ENCODE results near the gene SARDH. TPM values are rescaled to one million over a fixed set of nuclear protein-coding genes. Genes with fewer than 3 reads are reported as not detected.

SARDH gene
- total and polyA plus RNA-seq, 2 donors (not counting 1 experiment from before 2014, with no cell fraction given) = 0.03 to 0.07 TPM

DNA sequence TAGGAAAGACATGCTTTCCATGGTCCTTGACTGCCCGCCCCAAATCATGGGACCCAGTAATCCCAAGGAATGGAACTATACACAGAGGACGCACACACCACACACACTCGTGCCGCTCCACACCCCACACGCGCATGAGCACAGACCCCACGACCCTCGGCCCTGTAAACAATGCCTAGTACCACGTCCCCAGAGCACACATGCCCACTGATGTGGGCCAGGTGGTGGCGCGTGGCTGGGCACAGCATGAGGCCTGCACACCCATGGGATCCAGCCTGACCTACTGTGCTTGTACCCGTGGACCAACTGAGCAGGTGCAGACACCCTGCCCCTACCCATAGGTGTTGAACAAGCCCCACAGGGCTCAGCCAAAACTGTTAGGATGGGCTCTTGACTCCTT lies 101.2 kb downstream of the SARDH start:
- Mint-ChIP-seq H3K9me3 (ENCODE audit: insufficient read depth) (no peaks in the 10 kb centered on the region), H3K4me1 (no peaks in the 10 kb centered on the region), H3K4me3 (no peak overlapping the region), H3K27me3 (peaks cover 18% of the 10 kb centered on the region), H3K27ac (no peak overlapping the region)
- POLR2A ChIA-PET = no interaction called here
- ATAC-seq (ENCODE audit: low read depth) = no peak
- no peak overlapping the region for H2AFZ ChIP-seq (ENCODE audit: insufficient read depth, low read depth, low read length, poor library complexity, severe bottlenecking)
- H3K79me2 ChIP-seq (ENCODE audit: control insufficient read depth, insufficient read depth, low read length) = no peaks in the 10 kb centered on the region
- intact Hi-C loops (cut with micrococcal nuclease) = no loop called here
- H4K20me1 ChIP-seq (ENCODE audit: control insufficient read depth, insufficient read depth, low read length, poor library complexity, severe bottlenecking) = no peaks in the 10 kb centered on the region
- no peaks in the 10 kb centered on the region for H3K9me3 ChIP-seq (ENCODE audit: control extremely low read depth in 1 of 3, control insufficient read depth in 2 of 3, insufficient read depth in 1 of 3, low read length in 2 of 3)
- WGBS (ENCODE audit: insufficient coverage) = 84% methylated on average over 12 of the region's 12 CpGs
- H3K36me3 ChIP-seq (replicated peaks in 1 of 2; ENCODE audit: control extremely low read depth in 1 of 2, control insufficient read depth in 1 of 2, extremely low read depth in 1 of 2, insufficient read depth in 2 of 2, low read length in 1 of 2) = no peaks in the 10 kb centered on the region
- peaks cover 0 to 8% (median 0%) of the 10 kb centered on the region in 4 experiments for H3K27me3 ChIP-seq (replicated peaks in 1 of 4; ENCODE audit: control extremely low read depth in 1 of 4, control insufficient read depth in 3 of 4, insufficient read depth in 4 of 4, low read length in 3 of 4)
- H3K9ac ChIP-seq (ENCODE audit: low read length) = no peak overlapping the region
- CTCF ChIA-PET = no interaction called here
- DNase-seq = no peak
- TF ChIP-seq EZH2 (IDR thresholded peaks at IDR 0.05; ENCODE audit: borderline replicate concordance, insufficient read depth, low read depth, low read length, poor library complexity, severe bottlenecking) = no peak
- TF ChIP-seq, protein P1, sequence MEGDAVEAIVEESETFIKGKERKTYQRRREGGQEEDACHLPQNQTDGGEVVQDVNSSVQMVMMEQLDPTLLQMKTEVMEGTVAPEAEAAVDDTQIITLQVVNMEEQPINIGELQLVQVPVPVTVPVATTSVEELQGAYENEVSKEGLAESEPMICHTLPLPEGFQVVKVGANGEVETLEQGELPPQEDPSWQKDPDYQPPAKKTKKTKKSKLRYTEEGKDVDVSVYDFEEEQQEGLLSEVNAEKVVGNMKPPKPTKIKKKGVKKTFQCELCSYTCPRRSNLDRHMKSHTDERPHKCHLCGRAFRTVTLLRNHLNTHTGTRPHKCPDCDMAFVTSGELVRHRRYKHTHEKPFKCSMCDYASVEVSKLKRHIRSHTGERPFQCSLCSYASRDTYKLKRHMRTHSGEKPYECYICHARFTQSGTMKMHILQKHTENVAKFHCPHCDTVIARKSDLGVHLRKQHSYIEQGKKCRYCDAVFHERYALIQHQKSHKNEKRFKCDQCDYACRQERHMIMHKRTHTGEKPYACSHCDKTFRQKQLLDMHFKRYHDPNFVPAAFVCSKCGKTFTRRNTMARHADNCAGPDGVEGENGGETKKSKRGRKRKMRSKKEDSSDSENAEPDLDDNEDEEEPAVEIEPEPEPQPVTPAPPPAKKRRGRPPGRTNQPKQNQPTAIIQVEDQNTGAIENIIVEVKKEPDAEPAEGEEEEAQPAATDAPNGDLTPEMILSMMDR (IDR thresholded peaks at IDR 0.05) = no peak
- H3K27ac ChIP-seq (ENCODE audit: low read length in 2 of 2) = no peak overlapping the region
- H3K4me1 ChIP-seq (ENCODE audit: control insufficient read depth in 2 of 2, insufficient read depth in 2 of 2, low read length in 2 of 2) = no peaks in the 10 kb centered on the region
- H3K4me2 ChIP-seq (replicated peaks; ENCODE audit: low read depth, low read length, poor library complexity, severe bottlenecking) = no peak overlapping the region
- H3K4me3 ChIP-seq (ENCODE audit: control extremely low read depth in 1 of 5, extremely low read depth in 1 of 5, insufficient read depth in 1 of 5, low read depth in 2 of 5, low read length in 4 of 5) = no peak overlapping the region

DNA sequence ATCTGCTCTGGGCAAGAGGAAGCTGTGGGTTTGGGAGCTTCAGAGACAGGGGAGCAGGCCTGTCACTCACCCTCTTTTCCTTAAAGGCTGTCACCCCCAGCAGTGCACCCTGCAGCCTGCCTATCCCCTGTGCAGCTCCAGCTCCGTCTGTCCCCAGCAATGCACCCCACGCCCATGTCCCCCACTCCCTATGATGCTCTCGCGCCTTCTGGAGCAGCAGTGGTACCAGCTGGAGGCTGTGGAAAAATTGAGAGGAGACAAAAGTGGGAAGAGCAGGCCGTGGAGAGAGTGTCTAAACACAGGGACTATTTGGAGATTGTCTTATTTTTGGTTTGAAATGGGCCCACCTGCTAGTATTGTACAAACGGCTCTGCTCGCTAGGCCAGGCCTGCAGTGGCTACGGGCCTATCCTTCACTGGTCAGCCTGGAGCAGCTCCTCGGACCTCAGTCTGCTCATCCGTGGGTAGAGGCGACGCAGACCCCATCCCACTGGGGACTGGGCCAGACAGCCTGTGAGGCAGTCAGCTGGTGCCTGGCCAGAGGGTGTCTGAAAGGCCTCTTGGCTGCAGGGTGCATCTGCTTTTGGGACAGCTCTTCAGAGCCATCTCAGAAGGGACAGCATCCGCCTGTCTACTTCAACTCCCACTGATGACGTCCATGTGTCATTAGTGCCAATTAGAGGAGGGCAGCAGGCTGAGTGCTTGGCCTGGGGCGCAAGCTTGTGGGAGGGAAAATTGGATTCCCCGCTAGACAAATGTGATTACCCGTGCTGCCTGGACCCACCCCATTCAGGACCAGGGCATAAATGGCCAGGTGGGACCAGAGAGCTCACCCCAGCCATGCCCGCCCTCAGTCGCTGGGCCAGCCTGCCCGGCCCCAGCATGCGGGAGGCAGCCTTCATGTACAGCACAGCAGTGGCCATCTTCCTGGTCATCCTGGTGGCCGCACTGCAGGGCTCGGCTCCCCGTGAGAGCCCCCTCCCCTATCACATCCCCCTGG lies 102.3 kb downstream of the SARDH start, which contains the start of gene DBH:
Gene DBH, plus strand, starts transcription at position 831 of the 999 bp plus-strand sequence. Its CDS starts 9 bp downstream, at position 840.
- Histone ChIP-seq H2AFZ (ENCODE audit: insufficient read depth, low read depth, low read length, poor library complexity, severe bottlenecking) (no peak within 1 kb of the TSS), H3K36me3 (replicated peaks in 1 of 2; ENCODE audit: control extremely low read depth in 1 of 2, control insufficient read depth in 1 of 2, extremely low read depth in 1 of 2, insufficient read depth in 2 of 2, low read length in 1 of 2) (no peaks in the 10 kb centered on the region), H4K20me1 (ENCODE audit: control insufficient read depth, insufficient read depth, low read length, poor library complexity, severe bottlenecking) (no peaks in the 10 kb centered on the region), H3K4me2 (replicated peaks; ENCODE audit: low read depth, low read length, poor library complexity, severe bottlenecking) (no peak within 1 kb of the TSS), H3K9me3 (ENCODE audit: control extremely low read depth in 1 of 3, control insufficient read depth in 2 of 3, insufficient read depth in 1 of 3, low read length in 2 of 3) (no peaks in the 10 kb centered on the region), H3K9ac (ENCODE audit: low read length) (no peak within 1 kb of the TSS), H3K27me3 (replicated peaks in 1 of 4; ENCODE audit: control extremely low read depth in 1 of 4, control insufficient read depth in 3 of 4, insufficient read depth in 4 of 4, low read length in 3 of 4) (peaks cover 0 to 8% (median 0%) of the 10 kb centered on the region in 4 experiments), H3K4me1 (ENCODE audit: control insufficient read depth in 2 of 2, insufficient read depth in 2 of 2, low read length in 2 of 2) (no peaks in the 10 kb centered on the region), H3K27ac (ENCODE audit: low read length in 2 of 2) (no peak within 1 kb of the TSS), H3K79me2 (ENCODE audit: control insufficient read depth, insufficient read depth, low read length) (no peaks in the 10 kb centered on the region), H3K4me3 (ENCODE audit: control extremely low read depth in 1 of 5, extremely low read depth in 1 of 5, insufficient read depth in 1 of 5, low read depth in 2 of 5, low read length in 4 of 5) (no peak within 1 kb of the TSS)
- DNase-seq (no peak), ATAC-seq (ENCODE audit: low read depth) (no peak)
- H3K4me3 Mint-ChIP-seq = no peak within 1 kb of the TSS
- intact Hi-C loops (cut with micrococcal nuclease) = no loop called here
- TF ChIP-seq, protein P1 (IDR thresholded peaks at IDR 0.05) = no peak
- TF ChIP-seq EZH2 (IDR thresholded peaks at IDR 0.05; ENCODE audit: borderline replicate concordance, insufficient read depth, low read depth, low read length, poor library complexity, severe bottlenecking) = no peak
- peaks cover 18% of the 10 kb centered on the region for H3K27me3 Mint-ChIP-seq
- CTCF ChIA-PET = no interaction called here
- H3K27ac Mint-ChIP-seq = no peak within 1 kb of the TSS
- H3K4me1 Mint-ChIP-seq = no peaks in the 10 kb centered on the region
- POLR2A ChIA-PET = no interaction called here
- H3K9me3 Mint-ChIP-seq (ENCODE audit: insufficient read depth) = no peaks in the 10 kb centered on the region
- 92% methylated on average over 19 of the region's 24 CpGs for WGBS (ENCODE audit: insufficient coverage)
